Measurements from ENCODE around the gene FOXF1.

Gene FOXF1

GRCh38 chr16:86517652-86518258 lies 7.4 kb downstream of the FOXF1 start:
- no peak for DNase-seq

- no peak for DNase-seq
Measured at GRCh38 chr16:86519007-86519648, 8.8 kb downstream of the FOXF1 start.

GRCh38 chr16:86519649-86520316 lies 9.5 kb downstream of the FOXF1 start:
- peak in 2 of 4 experiments; percentile 16 to 39 for DNase-seq

- no peak for DNase-seq
Measured at GRCh38 chr16:86520317-86521210, 10.2 kb downstream of the FOXF1 start.

- DNase-seq, result no peak
Measured at GRCh38 chr16:86521236-86522197, 11.2 kb downstream of the FOXF1 start.

GRCh38 chr16:86522634-86523033 lies 12.3 kb downstream of the FOXF1 start:
- no peak for DNase-seq

GRCh38 chr16:86523166-86523740 lies 12.9 kb downstream of the FOXF1 start:
- DNase-seq, result no peak

- DNase-seq, result no peak
Measured at GRCh38 chr16:86524029-86524428, 13.7 kb downstream of the FOXF1 start.

GRCh38 chr16:86525696-86526095 lies 15.4 kb downstream of the FOXF1 start:
- DNase-seq, result no peak

- no peak for DNase-seq
Measured at GRCh38 chr16:86527366-86527765, 17.0 kb downstream of the FOXF1 start.

- no peak for DNase-seq
Measured at GRCh38 chr16:86528061-86528929, 18.0 kb downstream of the FOXF1 start.

GRCh38 chr16:86529160-86529559 lies 18.8 kb downstream of the FOXF1 start:
- DNase-seq, result no peak

- DNase-seq, result no peak
Measured at GRCh38 chr16:86530251-86531190, 20.2 kb downstream of the FOXF1 start.

- no peak for DNase-seq
Measured at GRCh38 chr16:86531191-86531545, 20.8 kb downstream of the FOXF1 start.

GRCh38 chr16:86531641-86532525 lies 21.6 kb downstream of the FOXF1 start:
- DNase-seq, result no peak

GRCh38 chr16:86532526-86532815 lies 22.1 kb downstream of the FOXF1 start:
- no peak for DNase-seq

GRCh38 chr16:86533076-86533475 lies 22.7 kb downstream of the FOXF1 start:
- DNase-seq, result no peak

- DNase-seq, result no peak
Measured at GRCh38 chr16:86533767-86534351, 23.5 kb downstream of the FOXF1 start.
